GM21529 (cell line): ENCODE measurements around the gene MROH2B.
"Not testable (repeated sequence)": the region's sequence is repeated elsewhere in the genome, so short reads cannot be mapped to it uniquely, and the experiment has no call there.

ENCODE experiments used
- ATAC-seq: cut with Tn5 transposase; IDR thresholded peaks from one replicate; pipeline ENCODE4 v1.9.1; 2021; ENCODE audit not compliant: unreplicated experiment

MROH2B gene

GRCh38 chr5:41032973-41033372 lies 38.2 kb downstream of the MROH2B start:
- ATAC-seq, result no peak

DNA sequence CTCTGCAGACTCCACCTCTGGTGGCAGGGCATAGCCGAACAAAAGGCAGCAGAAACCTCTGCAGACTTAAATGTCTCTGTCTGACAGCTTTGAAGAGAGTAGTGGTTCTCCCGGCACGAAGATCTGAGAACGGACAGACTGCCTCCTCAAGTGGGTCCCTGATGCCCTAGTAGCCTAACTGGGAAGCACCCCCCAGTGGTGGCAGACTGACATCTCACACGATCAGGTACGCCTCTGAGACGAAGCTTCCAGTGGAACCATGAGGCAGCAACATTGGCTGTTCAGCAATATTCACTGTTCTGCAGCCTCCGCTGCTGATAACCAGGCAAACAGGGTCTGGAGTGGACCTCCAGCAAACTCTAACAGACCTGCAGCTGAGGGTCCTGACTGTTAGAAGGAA lies 48.5 kb downstream of the MROH2B start:
- not testable (repeated sequence) for ATAC-seq

DNA sequence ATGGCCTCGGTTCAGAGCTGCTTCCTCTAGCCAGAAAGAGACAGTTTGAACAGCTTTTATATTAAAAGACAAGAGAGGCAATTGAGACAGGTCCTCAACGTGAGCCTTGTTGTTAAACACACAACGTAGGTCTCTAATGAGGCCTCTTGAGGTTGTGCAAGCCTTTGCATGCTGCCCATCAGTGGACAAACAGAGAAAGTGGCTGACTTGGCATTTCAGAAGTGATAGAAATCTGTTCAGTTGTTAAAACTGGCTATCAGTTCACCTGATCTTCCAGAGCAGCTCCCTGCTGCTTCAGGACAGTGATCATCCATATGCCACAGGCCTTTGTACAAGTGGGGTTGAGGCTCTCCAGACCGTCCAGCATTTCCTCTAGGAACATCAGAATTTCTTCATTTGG lies 58.8 kb downstream of the MROH2B start:
- ATAC-seq, result no peak

- no peak for ATAC-seq
Measured at GRCh38 chr5:41010572-41010971, 60.6 kb downstream of the MROH2B start.

DNA sequence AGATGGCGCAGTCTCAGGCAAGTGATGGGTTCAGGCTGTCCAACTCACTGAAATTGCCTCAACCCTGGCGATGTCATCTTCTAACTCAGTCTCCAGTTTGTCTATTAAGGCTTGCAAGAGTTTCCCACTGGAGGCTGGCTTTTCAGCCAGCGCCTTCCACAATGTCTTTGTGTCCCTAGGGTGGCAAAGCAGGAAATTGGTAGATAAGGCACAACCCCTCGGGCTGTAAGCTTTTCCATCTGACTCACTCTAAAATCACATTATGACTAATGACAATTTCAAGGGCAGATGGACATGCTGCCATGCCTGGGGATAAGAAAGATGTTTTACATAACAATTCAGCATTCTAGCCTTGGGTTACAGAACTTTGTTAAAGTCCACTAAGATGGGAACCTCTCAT lies 61.9 kb downstream of the MROH2B start:
- no peak for ATAC-seq

- no peak for ATAC-seq
Measured at GRCh38 chr5:41004931-41005330, 66.2 kb downstream of the MROH2B start.

GRCh38 chr5:41003670-41004376 lies 67.3 kb downstream of the MROH2B start:
- no peak for ATAC-seq

DNA sequence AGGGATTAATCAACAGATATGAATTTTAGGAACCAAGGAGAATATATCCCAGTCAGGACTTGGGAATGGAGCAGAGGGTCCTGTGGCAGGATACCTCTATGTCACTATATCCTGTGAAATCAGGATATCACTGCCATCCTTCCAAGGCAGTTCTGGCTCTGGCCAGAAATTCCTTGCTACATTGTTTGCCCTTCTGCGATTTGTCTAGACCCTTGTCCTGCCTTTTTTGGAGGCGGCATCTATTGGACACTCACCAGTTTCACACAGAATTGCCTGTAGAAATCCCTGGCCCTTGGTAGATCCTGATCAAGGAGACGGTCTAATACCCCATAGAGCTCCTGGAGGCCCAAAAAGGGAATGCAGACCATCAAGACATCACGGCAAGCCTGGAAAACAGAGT lies 71.2 kb downstream of the MROH2B start:
- ATAC-seq, result no peak

DNA sequence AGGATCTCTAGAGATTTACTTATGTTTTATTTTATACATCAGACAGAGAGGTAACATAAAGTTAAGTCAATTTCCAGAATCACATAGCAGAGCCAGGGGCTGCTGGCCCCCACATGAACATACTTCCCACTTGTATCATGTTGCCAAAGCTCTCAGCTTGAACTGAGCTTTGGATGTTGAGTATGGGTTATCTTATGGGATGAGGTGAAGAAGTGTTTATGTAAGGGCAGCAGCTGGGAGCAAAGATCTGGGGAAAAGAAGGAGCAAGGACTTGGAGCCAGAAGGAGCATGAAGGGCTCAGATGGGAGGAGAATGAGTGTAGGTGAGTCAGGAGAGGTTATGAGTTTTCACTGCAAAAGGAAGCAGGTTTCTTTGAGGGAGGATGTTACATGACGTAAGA lies 72.0 kb downstream of the MROH2B start:
- no peak for ATAC-seq

GRCh38 chr5:40995801-40996586 lies 75.1 kb downstream of the MROH2B start:
- ATAC-seq, result no peak

DNA sequence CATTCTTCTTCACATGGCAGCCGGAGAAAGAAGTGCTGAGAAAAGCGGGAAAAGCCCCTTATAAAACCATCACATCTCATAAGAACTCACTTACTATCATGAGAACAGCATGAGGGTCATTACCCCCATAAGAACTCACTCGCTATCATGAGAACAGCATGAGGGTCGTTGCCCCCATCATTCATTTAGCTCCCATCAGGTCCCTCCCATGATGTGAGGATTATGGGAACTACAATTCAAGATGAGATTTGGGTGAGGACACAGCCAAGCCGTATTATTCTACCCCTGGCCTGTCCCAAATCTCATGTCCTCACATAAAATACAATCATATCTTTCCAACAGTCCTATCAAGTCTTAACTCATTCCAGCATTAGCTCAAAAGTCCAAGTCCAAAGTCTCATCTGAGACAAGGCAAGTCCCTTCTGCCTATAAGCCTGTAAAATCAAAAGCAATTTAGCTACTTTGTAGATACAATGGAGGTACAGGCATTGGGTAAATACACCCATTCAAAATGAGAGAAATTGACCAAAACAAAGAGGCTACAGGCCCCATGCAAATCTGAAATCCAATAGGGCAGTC lies 79.1 kb downstream of the MROH2B start:
- no peak for ATAC-seq

- ATAC-seq, result no peak
Measured at GRCh38 chr5:40991168-40991980, 79.8 kb downstream of the MROH2B start.

GRCh38 chr5:40988746-40989510 lies 82.2 kb downstream of the MROH2B start:
- ATAC-seq, result no peak

DNA sequence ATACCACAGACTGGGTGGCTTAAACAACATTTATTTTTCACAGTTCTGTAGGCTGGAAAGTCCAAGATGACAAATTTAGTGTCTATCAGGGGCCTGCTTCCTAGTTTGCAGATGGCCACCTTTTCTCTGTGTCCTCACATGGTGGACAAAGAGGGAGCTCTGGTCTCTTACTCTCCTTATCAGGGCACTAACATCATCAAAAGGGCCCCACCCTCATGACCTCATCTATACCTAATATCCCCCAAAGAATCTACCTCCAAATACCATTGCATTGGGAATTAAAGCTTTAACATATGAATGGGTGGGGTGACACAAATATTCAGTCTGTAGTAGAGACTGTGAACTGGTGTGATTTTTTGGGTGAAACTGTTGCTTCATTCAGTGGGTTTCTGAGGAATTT lies 83.8 kb downstream of the MROH2B start:
- ATAC-seq, result no peak

DNA sequence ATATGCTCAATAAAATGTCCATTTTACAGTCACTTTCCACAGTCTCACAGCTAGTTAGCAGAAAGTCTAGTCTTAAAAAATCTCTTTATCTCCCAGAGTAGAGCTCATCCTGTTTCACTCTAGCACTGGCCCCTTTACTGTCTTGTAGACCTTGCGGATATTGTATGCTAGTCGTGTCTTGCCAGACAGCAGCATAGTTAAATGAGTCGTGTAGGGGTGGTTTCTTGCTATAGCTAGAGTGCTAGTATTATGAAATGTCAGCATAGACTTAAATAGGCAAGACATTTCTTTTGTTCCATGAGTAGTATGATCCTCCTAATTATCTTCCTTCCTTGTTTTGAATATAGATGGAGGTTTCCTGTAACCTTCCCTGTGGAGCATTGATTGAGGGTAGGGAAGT lies 84.5 kb downstream of the MROH2B start:
- no peak for ATAC-seq

- ATAC-seq, result no peak
Measured at GRCh38 chr5:40985501-40985900, 85.6 kb downstream of the MROH2B start.

DNA sequence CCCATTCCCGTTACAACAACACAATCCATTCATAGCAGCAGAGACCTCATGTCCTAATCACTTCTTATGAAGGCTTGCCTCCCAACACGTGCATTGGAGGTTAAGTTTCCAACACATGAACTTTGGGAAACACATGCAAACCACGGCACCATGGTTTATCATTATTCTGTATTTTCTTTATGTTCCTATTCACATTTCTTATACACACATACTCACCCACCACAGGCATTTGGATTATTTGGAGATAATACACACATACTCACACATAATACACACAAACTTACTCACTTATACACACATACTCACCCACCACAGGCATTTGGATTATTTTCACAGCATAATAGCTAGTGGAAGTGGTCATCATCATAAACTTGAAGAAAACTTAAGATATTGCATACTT lies 86.3 kb downstream of the MROH2B start:
- ATAC-seq, result no peak

- no peak for ATAC-seq
Measured at GRCh38 chr5:40983781-40984180, 87.4 kb downstream of the MROH2B start.

GRCh38 chr5:40981420-40981819 lies 89.7 kb downstream of the MROH2B start:
- ATAC-seq, result no peak

- ATAC-seq, result no peak
Measured at GRCh38 chr5:40976836-40977235, 94.3 kb downstream of the MROH2B start.

- no peak for ATAC-seq
Measured at GRCh38 chr5:40976041-40976440, 95.1 kb downstream of the MROH2B start.
